Upper lobe of left lung (tissue), 6 donors: ENCODE data around the gene TEKT5. TPM values are rescaled to one million over a fixed set of nuclear protein-coding genes. Genes with fewer than 3 reads are reported as not detected.
"Not testable (repeated sequence)": the region's sequence is repeated elsewhere in the genome, so short reads cannot be mapped to it uniquely, and the experiment has no call there.

Source experiments
- ATAC-seq, 2 donors: fragments of 200-7000 bp; cut with Tn5 transposase; one replicate each; pipeline ENCODE4 v1.9.1; 2022; ENCODE audit warnings: mild to moderate bottlenecking in 2 of 2, moderate library complexity in 2 of 2; ENCODE audit not compliant: low FRiP score in 2 of 2
- DNase-seq, 2 donors: peaks; one replicate each; pipeline ENCODE4 v3.0.0-alpha.2; 2019 to 2020
- H3K27ac ChIP-seq, 4 donors: fragments of 200-600 bp; sonication (generic); one replicate each; pipeline ENCODE4 v1.5.1; 2016 to 2019
- H3K27me3 ChIP-seq, 4 donors: fragments of 200-600 bp; sonication (generic); one replicate each; pipeline ENCODE4 v1.5.1; 2017 to 2019
- H3K36me3 ChIP-seq, 4 donors: fragments of 200-600 bp; sonication (generic); one replicate each; pipeline ENCODE4 v1.5.1; 2016 to 2019
- H3K4me1 ChIP-seq, 4 donors: fragments of 200-600 bp; sonication (generic); one replicate each; pipeline ENCODE4 v1.5.1; 2018 to 2019
- H3K4me3 ChIP-seq, 4 donors: fragments of 200-600 bp; sonication (generic); one replicate each; pipeline ENCODE4 v1.5.1; 2017 to 2019; ENCODE audit warnings: mild to moderate bottlenecking in 2 of 4, moderate library complexity in 1 of 4
- H3K9me3 ChIP-seq, 4 donors: fragments of 200-600 bp; sonication (generic); one replicate each; pipeline ENCODE4 v1.5.1; 2018 to 2019
- EP300 ChIP-seq, 4 donors: sonication (generic); formaldehyde crosslinking; IDR thresholded peaks; one replicate each; pipeline ENCODE4 v1.5.1; 2017; ENCODE audit warnings: antibody characterized with exemption in 4 of 4, control low read depth in 2 of 4
- POLR2A ChIP-seq, 4 donors: fragments of 450-650 bp; IDR thresholded peaks; one replicate each; pipeline ENCODE4 v1.5.1; 2016 to 2017; ENCODE audit warnings: antibody characterized with exemption in 4 of 4, mild to moderate bottlenecking in 2 of 4
- POLR2AphosphoS5 ChIP-seq, 2 donors: sonication (generic); formaldehyde crosslinking; IDR thresholded peaks; one replicate each; pipeline ENCODE4 v1.5.1; 2017; ENCODE audit warnings: antibody characterized with exemption in 2 of 2
- WGBS, 2 donors: methylation state at CpG; one replicate each; pipeline ENCODE4 v1.1.5; 2017 to 2018; 5-methylcytosine and 5-hydroxymethylcytosine counted together
- total RNA-seq, 6 donors: library from RNA; depleted of rRNA in 4 of 6; stranded (reverse); fragments of >200 nt in 4 of 6; gene quantifications; one replicate each; pipeline versions ENCODE4 v1.1.0 to v1.2.1, GENCODE V29; 2016 to 2021
- TF ChIP-seq, protein P1 (sequence below), 6 experiments: fragments of 450-650 bp in 4 of 6; fragments of 200-600 bp in 2 of 6; sonication (generic) in 2 of 6; IDR thresholded peaks; one replicate each; pipeline ENCODE4 v1.5.1; 2016 to 2019; ENCODE audit warnings: antibody characterized with exemption in 6 of 6
- donor health status: DM: no; HTN: no; CAD: no; lungs with moderate emphysema.
- donor health status: DM: no; HTN: yes; CAD: no; lungs with severe emphysema.

Gene TEKT5
- total RNA-seq, 6 donors from 2014 or later: 0.20 to 2.1 (median 0.44) TPM; not detected in 3

DNA sequence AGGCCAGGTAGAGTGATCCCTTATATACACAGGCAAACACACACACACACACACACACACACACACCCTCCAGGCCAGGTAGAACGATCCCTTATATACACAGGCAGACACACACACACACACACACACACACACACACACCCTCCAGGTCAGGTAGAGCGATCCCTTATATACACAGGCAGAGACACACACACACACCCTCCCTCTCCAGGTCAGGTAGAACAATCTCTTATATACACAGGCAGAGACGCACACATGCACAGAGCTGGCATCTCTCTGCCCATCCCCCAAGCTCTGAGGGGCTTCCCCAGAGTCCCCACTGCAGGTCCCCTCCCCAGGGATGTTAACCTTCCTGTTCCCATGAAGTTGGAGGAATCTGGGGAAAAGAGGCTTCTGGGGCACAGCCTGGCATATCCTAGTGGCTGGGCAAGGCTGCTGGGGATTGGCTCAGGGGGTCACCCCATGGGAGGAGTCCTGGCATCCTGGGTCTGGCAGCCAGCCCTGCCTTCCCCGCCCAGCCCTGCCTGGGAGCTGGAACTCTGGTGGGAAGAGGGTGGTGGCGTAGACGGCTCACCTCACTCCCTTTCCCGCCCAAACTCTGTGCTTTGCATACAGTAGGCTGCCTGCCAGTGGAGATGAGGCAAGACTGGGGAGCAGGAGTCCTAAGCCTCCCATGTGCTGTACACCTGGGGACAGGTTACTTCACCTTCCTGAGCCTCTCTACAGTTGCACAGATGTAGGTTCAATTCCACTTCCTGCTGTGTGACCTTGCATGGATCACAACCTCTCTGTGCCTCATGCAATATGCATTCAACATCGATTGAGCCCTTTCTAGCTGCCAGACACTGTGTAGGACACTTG lies 41.8 kb downstream of the TEKT5 start:
- H3K4me1 ChIP-seq: peaks cover 0 to 7% (median 5%) of the 10 kb centered on the region in 4 donors
- peak; percentile 87 to 97 for ATAC-seq
- no peak overlapping the region for H3K4me3 ChIP-seq
- no peaks in the 10 kb centered on the region for H3K36me3 ChIP-seq
- TF ChIP-seq POLR2AphosphoS5 (IDR thresholded peaks at IDR 0.05): peak; percentile 67 to 85
- peak in 2 of 4 donors; percentile 47 to 92 for TF ChIP-seq EP300 (IDR thresholded peaks at IDR 0.05)
- TF ChIP-seq, protein P1, sequence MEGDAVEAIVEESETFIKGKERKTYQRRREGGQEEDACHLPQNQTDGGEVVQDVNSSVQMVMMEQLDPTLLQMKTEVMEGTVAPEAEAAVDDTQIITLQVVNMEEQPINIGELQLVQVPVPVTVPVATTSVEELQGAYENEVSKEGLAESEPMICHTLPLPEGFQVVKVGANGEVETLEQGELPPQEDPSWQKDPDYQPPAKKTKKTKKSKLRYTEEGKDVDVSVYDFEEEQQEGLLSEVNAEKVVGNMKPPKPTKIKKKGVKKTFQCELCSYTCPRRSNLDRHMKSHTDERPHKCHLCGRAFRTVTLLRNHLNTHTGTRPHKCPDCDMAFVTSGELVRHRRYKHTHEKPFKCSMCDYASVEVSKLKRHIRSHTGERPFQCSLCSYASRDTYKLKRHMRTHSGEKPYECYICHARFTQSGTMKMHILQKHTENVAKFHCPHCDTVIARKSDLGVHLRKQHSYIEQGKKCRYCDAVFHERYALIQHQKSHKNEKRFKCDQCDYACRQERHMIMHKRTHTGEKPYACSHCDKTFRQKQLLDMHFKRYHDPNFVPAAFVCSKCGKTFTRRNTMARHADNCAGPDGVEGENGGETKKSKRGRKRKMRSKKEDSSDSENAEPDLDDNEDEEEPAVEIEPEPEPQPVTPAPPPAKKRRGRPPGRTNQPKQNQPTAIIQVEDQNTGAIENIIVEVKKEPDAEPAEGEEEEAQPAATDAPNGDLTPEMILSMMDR (IDR thresholded peaks at IDR 0.05): no peak
- TF ChIP-seq POLR2A (IDR thresholded peaks at IDR 0.05): peak in 2 of 4 donors; percentile 29 to 71
- H3K27ac ChIP-seq: peak overlapping the region; percentile 44 to 84 (median 77)
- H3K27me3 ChIP-seq: no peaks in the 10 kb centered on the region
- DNase-seq: peak; percentile 92 to 95
- H3K9me3 ChIP-seq: no peaks in the 10 kb centered on the region
- WGBS, 2 donors: 42 to 71% methylated on average over 3 to 7 of the region's 8 CpGs

DNA sequence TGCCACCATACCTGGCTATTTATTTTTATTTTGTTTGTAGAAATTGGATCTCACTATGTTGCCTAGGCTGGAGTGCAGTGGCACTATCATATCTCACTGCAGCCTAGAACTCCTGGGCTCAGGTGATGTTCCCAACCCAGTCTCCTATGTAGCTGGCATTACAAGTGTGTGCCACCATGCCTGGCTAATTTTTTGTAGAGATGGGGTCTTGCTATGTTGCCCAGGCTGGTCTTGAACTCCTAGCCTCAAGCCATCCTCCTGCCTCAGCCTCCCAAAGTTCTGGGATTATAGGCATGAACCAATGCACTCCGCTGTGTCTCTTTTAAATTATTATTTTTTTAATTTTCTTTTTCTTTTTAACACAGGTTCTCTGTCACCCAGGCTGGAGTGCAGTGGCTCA lies 45.6 kb downstream of the TEKT5 start:
- not testable (repeated sequence) for H3K4me3 ChIP-seq, H3K27me3 ChIP-seq, H3K36me3 ChIP-seq, DNase-seq, ATAC-seq, H3K9me3 ChIP-seq
- peak overlapping the region in 2 of 4 donors; percentile 79 to 80 for H3K27ac ChIP-seq
- 100% methylated on average over 1 of the region's 1 CpG for WGBS, 2 donors
- H3K4me1 ChIP-seq: peaks cover 0 to 24% (median 14%) of the 10 kb centered on the region in 4 donors

DNA sequence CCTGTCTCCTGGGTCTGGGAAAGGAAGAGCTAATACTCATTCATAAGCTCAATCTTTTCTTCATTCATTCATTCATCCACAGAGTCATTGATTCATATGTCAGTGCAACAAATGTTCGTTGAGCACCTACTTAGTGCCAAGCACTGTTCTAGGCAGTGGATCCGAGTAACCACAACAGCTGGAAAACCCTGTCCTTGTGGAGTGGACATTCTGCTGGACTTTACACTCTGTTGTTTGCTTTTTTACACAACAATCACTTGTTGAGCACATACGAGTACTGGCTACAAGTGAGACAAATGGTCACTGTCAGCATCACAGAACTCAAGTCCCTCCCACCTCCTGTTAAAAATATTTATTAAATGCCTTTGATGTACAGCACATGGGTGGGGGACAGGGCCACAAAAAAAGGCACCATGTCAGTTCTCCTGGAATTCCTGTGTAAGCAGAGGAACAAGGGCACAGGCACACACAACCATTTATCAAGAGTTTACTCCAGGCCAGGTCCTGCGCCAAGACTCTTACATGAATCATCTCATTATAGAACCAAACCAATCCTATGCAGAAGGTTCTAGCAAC lies 46.9 kb downstream of the TEKT5 start:
- TF ChIP-seq POLR2AphosphoS5 (IDR thresholded peaks at IDR 0.05) (no peak), EP300 (IDR thresholded peaks at IDR 0.05) (peak in 1 of 4 donors; percentile 30)
- peak overlapping the region; percentile 63 to 80 (median 71) for H3K27ac ChIP-seq
- ATAC-seq: peak in 1 of 2 donors; percentile 21
- 64 to 71% methylated on average over 4 of the region's 4 CpGs for WGBS, 2 donors
- H3K27me3 ChIP-seq: no peaks in the 10 kb centered on the region
- no peak overlapping the region for H3K4me3 ChIP-seq
- no peaks in the 10 kb centered on the region for H3K36me3 ChIP-seq
- peaks cover 0 to 24% (median 12%) of the 10 kb centered on the region in 4 donors for H3K4me1 ChIP-seq
- H3K9me3 ChIP-seq: no peaks in the 10 kb centered on the region
- DNase-seq: no peak

DNA sequence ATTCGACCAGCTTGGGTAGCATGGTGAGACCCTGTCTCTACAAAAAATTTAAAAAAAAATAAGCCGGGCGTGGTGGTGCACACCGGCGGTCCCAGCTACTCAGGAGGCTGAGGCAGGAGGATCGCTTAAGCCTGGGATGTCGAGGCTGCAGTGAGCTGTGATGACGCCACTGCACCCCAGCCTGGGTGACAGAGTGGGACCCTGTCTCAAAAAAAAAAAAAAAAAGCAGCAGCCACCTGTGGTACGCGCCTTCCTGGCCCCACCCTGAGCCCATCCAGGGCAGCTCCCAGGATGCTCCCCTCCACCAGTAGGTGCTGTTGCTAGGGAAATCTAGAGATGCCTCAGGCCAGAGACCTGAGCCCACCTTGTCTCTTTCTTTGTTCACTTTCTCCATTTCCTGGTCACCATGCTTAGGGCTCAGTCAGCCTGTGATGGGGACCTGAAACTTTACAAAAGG lies 47.4 kb downstream of the TEKT5 start:
- TF ChIP-seq POLR2AphosphoS5 (IDR thresholded peaks at IDR 0.05) (no peak), EP300 (IDR thresholded peaks at IDR 0.05) (no peak), POLR2A (IDR thresholded peaks at IDR 0.05) (no peak)
- TF ChIP-seq, protein P1 (IDR thresholded peaks at IDR 0.05): no peak
- Histone ChIP-seq H3K4me3 (no peak overlapping the region), H3K36me3 (no peaks in the 10 kb centered on the region), H3K4me1 (peaks cover 1 to 28% (median 14%) of the 10 kb centered on the region in 4 donors), H3K27ac (peak overlapping the region; percentile 63 to 80 (median 71)), H3K9me3 (no peaks in the 10 kb centered on the region), H3K27me3 (no peaks in the 10 kb centered on the region)
- peak in 1 of 2 donors; percentile 50 for DNase-seq
- 81 to 91% methylated on average over 8 to 10 of the region's 10 CpGs for WGBS, 2 donors
- no peak for ATAC-seq

DNA sequence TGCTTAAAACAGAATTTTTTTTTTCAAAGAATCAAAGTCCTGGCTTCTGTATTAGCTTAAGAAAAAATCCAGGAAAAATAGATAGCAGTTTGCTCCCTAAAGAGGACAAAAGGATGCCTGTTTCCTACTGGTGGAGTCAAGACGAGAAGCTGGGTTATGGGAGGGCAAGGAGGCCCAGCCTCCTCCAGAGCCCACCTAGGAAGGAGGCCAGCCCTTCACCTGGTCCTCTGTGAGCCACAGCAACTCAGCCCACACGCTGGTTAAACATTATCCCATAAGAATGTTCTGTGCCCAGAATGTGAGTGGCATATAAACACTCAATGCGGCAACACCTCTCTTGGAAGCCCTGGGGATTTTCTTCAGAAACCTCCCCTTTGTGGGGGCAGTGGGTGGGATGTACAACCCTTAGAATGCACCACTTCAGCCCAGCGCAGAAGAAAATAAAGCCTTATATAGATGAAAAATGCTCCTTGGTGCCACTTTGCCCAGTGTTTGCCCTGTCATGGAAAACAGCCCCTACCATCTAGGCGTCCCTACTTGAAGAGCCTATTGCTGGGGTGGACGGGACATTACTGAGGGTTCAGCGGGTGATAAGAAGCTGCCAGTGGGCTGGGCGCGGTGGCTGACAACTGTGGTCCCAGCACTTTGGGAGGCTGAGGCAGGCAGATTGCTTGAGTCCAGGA lies 48.0 kb downstream of the TEKT5 start:
- H3K27ac ChIP-seq: peak overlapping the region; percentile 63 to 80 (median 71)
- H3K9me3 ChIP-seq: no peaks in the 10 kb centered on the region
- no peak overlapping the region for H3K4me3 ChIP-seq
- ATAC-seq: peak; percentile 60 to 84
- WGBS, 2 donors: 71 to 73% methylated on average over 9 of the region's 9 CpGs
- DNase-seq: peak in 1 of 2 donors; percentile 78
- peaks cover 2 to 33% (median 18%) of the 10 kb centered on the region in 4 donors for H3K4me1 ChIP-seq
- H3K27me3 ChIP-seq: no peaks in the 10 kb centered on the region
- H3K36me3 ChIP-seq: no peaks in the 10 kb centered on the region
- TF ChIP-seq POLR2A (IDR thresholded peaks at IDR 0.05) (peak in 1 of 4 donors; percentile 62), EP300 (IDR thresholded peaks at IDR 0.05) (peak; percentile 15 to 96 (median 60)), POLR2AphosphoS5 (IDR thresholded peaks at IDR 0.05) (peak; percentile 53 to 64)
- TF ChIP-seq, protein P1 (IDR thresholded peaks at IDR 0.05): no peak
